Stimulated activated CD4-positive, alpha-beta T cell treated with anti-CD3 and anti-CD28 coated beads, Interleukin-15, amount 100 ng/mL, for 1 hour (primary cell): ENCODE results near the gene YEATS4.
"Not testable (repeated sequence)": the region's sequence is repeated elsewhere in the genome, so short reads cannot be mapped to it uniquely, and the experiment has no call there.

Source experiments
- DNase-seq, 2 donors: peaks; one replicate each; pipeline ENCODE4 v3.0.0-alpha.2; 2020; ENCODE audit warnings: low read depth in 1 of 2, low spot score in 1 of 2

Gene YEATS4

GRCh38 chr12:69359531-69360347 lies at the start of gene YEATS4:
Gene YEATS4 (plus strand): TSS chr12:69359743. CDS start chr12:69359973, 230 bp downstream.
- DNase-seq = peak; percentile 66 to 77

GRCh38 chr12:69313209-69313608 lies 46.3 kb upstream of the YEATS4 start:
- no peak for DNase-seq

GRCh38 chr12:69316784-69317183 lies 42.8 kb upstream of the YEATS4 start:
- not testable (repeated sequence) for DNase-seq

GRCh38 chr12:69317233-69317632 lies 42.3 kb upstream of the YEATS4 start:
- DNase-seq = not testable (repeated sequence)

GRCh38 chr12:69318225-69318624 lies 41.3 kb upstream of the YEATS4 start:
- DNase-seq = no peak

GRCh38 chr12:69321351-69321750 lies 38.2 kb upstream of the YEATS4 start:
- DNase-seq = no peak

GRCh38 chr12:69324797-69325466 lies 34.6 kb upstream of the YEATS4 start:
- DNase-seq = no peak

- DNase-seq = no peak
These were observed 31.1 kb upstream of the YEATS4 start for GRCh38 chr12:69328426-69328825.

GRCh38 chr12:69329669-69330428 lies 29.7 kb upstream of the YEATS4 start:
- DNase-seq = no peak

- DNase-seq = peak; percentile 19
These were observed 28.8 kb upstream of the YEATS4 start for GRCh38 chr12:69330475-69331473.

- no peak for DNase-seq
These were observed 28.0 kb upstream of the YEATS4 start for GRCh38 chr12:69331519-69331908.

- DNase-seq = no peak
These were observed 27.4 kb upstream of the YEATS4 start for GRCh38 chr12:69331909-69332684.

- no peak for DNase-seq
These were observed 26.7 kb upstream of the YEATS4 start for GRCh38 chr12:69332815-69333358.

- DNase-seq = no peak
These were observed 25.4 kb upstream of the YEATS4 start for GRCh38 chr12:69334158-69334557.

- DNase-seq = no peak
These were observed 22.0 kb upstream of the YEATS4 start for GRCh38 chr12:69337311-69338090.

- DNase-seq = no peak
These were observed 21.3 kb upstream of the YEATS4 start for GRCh38 chr12:69338120-69338859.

GRCh38 chr12:69338936-69339335 lies 20.6 kb upstream of the YEATS4 start:
- no peak for DNase-seq

- no peak for DNase-seq
These were observed 19.5 kb upstream of the YEATS4 start for GRCh38 chr12:69339999-69340398.
